ENCODE data around the gene LRRC72.
A peak's percentile ranks its signal among the peaks of the same experiment; 100 is the strongest.
"Not testable (repeated sequence)": the region's sequence is repeated elsewhere in the genome, so short reads cannot be mapped to it uniquely, and the experiment has no call there.

LRRC72 gene

DNA sequence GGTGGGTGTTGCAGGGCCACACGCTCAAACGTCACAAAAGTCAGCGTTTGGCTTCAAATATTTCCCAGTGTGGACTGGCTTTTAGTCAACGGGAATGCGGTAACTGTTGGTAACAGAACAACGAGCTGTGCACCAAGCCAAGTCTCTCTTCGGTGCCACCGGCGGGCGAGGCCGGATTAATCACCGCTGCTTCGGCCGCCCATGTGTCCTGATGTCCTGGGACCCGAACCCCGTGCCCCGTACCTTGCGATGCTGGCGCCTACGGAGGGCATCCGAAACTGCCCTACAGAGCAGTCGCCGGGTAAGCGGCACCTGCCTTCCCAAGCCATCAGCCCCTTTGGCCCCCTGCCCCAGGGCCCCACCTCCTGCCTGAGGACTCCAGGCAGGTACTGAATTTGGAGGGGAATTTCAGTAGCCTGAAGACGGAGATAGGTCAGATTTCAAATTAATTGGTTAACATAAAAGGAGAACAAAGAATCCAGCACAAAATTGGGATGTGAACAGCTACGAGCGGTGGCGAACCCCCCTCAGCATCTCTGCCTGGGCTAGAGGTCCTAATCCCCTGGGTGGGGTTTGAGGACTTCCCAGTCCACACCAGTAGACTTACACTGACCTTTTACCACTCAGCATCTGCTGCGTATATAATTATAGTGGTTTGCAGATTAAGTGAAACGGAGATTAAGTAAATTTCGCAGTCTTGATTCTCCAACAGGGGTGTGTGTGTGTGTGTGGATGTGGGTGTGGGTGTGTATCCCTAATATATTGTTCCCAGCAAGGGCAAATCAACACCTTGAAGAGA is at the start of gene LRRC72:
Gene LRRC72 (plus strand): TSS at position 84 of the 799 bp plus-strand sequence. CDS start 128 bp downstream, at position 212.
- no peak for DNase-seq

DNA sequence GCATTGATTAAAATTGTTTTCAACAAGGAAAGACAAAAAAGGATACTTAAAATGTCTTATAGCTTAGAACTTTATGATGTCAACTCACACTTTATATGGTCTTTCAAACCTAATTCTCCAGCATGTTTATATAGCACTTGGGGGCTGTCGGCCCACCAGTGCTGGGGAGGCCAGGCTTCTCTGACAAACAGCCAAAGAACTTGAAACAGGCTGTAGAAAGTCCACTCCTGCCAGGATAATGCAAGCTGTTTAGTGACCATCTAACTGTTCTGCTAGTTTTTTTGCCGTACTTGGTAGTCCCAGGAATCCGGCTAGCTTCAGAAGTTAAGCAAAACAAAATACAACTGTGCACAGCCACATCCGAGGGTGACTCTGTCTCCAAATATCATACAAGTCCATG is 47.5 kb upstream of the LRRC72 start:
- no peak for DNase-seq

DNA sequence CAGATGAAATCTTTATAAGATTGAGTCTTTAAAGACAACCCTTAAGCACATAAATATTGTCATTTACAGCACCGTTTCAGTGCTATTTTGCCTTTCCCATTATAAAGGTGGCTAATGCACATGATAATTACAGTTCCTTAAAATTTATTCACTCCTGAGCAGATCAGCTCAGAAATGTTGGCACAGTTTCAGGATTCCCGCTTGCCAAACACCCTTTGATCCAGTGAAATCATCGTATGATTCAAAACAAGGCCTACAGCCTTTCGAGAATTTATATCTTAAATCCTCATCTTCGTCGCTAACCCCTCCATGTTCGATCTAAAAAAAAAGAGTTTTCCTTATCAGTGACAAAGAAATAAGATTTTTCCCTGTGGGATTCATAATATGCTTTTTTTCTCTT is 47.0 kb upstream of the LRRC72 start:
- no peak for DNase-seq

DNA sequence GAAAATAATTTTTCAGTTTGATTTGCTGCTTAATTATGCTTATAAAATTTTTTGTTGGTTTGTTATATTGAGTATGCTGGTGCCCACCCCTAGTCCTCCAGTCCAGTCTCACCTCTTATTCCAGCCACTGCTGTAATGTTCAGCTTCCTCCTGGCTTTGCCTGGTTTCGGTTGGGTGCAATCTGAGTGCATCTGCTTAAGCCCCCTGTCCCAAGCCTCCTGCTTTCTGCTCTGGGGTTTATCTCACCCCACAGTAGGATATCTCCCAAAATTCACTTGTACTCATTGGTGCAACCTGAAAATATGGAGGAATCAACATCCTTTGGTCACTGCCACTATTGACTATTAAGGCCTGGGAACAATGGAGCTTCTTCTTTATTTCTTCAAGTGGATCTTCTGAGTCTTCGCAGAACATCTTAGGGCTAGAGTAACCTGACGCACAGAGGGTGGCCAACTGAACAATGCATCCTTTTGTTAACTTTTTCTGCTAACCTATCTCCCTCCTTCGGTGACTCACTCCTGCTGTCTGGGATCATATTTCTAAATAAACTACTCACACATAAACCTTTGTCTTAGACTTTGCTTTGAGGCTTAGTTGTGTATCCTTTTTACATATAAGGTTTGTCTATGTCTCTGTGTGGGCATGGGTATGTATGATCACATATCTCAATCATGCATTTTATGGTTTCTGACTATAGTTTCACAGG is 42.0 kb upstream of the LRRC72 start:
- peak in 1 of 2 experiments; percentile 59 for DNase-seq

DNA sequence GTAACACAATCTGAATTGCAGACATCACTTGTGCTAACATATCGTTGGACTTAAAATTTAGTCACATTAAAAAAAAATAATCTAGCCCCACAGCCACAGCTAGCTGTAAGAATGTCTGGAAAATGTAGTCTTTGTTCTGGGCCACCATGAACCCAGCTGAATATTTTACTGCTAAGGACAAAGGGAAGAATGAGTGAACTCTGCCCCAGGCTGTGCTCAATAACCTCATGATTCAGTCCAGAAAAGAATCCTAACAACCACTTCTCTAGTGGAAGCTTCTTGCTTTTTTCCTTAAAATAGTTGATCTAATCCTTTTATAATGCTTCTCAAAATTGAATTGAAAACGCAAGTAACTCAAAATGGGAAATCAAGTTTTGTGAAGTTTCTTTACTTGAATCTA is 35.5 kb upstream of the LRRC72 start:
- DNase-seq = no peak

DNA sequence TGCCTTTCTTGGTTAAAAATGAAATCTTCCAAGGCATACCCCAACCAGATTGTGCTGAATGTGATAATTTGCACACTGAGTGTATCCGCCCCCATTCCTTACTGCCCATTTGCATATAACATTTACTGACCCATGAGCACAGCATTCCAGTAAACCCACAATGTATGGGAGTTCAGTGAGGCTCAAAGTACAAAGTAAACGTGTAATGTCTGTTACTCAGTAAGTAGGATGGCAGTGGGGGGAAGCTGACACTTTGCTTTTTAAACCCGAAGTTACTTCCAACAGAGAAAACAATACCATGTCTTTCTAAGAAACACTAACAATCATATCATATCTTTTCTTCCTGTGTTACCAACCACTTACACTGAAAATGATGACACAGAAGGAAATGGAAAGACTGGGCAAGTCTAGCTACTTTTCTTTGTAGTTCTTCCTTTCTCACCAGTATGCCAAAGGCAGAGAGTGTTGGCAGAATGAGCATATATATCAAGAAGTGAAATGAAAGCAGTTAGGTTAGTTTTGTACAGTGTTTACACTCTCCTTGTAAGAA is 34.0 kb upstream of the LRRC72 start:
- DNase-seq = no peak

DNA sequence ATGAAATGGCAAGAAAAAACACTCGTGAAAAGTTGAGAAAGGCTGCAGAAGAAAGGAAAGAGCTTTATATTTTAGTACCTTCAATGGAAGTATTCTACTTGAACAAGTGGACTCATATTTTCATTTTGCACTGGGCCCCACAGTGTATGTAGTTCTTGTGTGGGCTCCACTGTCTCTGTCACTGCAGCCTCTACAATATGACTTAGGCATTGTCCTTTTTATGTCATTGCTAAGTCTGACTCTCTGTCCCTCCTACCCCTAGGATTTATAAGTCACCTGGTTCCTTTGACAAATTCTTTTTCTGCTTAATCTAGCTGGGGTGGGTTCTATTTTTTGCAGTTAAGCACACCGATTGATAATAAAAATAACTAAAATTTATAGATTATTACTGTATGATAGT is 33.4 kb upstream of the LRRC72 start:
- no peak for DNase-seq

DNA sequence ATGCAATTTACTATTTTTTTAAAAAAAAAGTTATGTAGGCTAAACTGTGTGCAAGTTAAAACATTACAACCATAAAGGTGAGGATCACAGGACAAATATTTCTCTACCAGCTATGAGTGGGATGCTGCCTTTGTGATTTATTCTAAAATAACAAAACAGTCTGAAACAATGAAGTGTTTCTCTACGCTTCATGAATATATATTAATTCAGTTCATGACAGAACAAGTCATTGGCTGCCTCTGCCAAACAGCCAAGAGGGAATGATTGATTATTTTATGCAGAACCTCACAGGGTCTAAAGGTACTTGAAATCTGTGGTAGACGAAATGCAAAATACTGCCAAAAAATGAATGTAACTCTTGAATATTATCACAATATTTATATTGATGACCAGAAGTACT is 32.1 kb upstream of the LRRC72 start:
- DNase-seq = no peak

DNA sequence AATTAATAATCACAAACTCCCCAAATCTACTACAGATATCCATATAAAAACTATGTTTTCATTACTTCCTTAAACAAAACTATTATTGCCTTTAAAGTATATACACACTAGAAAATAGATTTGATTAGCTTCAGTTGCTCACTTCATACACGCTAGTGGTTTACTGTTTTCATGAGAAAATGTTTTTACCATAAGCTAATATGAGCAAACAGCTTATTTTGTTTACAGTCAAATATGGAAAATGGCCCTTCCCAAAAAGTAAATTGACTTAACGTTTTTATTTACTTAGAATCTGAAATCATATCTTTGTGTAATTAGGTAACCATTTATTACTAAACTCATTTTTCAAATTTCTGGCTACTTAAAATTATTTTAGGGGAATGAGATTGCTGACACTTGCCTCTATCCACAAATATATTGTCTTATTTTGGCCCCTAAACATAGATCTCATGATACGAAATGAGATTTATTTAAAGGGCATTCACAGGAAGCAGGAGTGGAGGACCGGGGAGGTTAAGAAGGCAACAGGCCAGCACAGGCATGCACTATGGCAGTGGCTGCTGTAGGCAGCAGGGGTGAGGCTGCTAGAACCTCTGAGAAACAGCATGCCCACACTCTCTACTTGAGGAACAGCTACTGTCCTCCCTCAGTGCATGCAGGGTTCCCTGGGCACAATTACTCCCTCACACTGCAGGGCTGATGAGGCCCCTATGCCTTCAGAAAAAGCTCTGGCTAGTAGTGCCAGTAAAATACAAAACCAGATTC is 31.5 kb upstream of the LRRC72 start:
- no peak for DNase-seq

DNA sequence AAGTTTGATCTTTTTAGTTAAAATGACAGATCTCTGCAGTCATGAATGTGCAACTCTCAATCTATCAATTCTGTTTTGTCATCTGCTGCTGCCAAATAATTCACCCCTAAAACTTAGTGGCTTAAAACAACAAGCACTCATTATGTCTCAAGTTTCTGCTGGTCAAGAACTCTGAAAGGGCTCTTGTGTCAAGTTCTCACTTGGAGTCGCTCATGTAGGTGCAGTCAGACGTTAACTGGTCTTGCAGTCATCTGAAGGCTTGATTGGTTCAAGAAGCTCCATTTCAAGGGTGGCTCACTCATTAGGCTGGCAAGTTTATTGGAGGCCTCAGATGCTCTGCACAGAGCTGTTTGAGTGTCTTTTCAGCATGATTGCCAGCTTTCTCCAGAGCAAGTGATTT is 28.5 kb upstream of the LRRC72 start:
- no peak for DNase-seq

DNA sequence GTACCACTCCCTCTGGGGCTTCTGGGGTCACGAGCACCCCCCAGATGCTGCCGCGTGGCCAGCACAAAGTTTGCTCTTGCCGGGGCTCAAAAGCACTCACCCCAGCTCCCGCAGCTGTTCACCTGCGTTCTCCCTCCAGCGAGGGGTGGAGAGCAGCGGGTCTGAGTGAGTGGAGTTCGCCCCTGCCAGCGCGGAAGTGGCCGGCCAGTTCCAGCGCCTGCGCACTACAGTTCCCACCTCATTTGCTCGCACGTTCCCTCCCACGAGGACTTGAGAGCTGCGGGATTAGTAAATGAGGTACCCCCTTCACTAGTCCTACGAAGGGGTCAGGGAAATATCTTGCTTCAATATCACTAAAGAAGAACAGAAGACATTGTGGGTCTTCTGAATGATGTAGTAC is 24.3 kb upstream of the LRRC72 start:
- DNase-seq = no peak

DNA sequence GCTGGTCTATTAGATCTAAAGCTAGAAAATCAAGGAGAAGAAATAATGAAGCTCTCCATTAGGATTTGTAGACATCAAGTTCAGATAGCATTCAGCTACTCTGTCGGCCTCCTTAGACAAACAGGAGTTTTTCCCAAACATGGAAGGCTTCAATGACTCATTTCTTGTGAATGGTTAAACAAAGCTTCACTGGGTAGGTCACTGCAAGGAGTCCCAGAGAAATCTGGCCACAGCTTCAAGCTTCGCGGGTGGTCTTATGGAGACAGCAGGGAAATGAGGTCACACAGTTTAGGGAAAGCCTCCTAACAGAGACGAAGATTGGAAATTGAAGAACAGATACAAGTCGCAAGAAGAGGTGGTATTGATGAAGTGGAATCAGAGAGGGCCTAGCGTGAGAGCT is 22.6 kb upstream of the LRRC72 start:
- DNase-seq = no peak

DNA sequence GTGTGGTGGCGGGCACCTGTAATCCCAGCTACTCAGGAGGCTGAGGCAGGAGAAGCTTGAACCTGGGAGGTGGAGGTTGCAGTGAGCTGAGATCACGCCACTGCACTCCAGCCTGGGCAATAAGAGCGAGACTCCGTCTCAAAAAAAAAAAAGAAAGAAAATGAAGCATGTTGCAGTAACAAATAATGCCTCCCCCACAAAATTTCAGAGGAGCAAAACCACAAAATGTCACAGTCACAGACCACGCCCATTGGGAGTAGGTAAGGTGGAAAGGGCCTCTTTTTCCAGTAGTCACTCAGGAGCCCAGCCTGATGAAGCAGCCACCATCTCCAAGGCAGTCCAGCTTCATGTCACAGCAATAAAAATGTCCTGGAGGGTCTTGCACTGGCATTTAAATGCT is 20.2 kb upstream of the LRRC72 start:
- DNase-seq = not testable (repeated sequence)

DNA sequence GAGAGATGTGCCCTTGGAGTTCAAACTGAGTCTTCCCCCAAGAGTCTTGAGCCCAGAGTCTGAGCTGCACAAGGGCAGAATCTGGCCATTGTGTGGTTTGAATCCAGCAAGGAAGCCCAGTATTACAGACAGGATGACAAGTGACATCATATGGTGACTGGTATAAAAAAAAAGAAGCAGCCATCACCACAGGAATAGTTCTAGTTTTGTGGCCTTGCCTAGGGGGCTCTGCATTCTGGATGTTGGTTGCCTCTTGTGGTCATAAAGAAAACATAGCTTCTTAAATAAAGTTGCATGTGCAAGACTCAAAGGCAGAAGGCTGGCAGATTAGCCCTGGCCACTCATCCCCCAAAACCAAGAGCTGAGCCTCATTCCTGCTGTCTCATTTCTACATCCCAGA is 16.8 kb upstream of the LRRC72 start:
- peak in 1 of 2 experiments; percentile 5 for DNase-seq

DNA sequence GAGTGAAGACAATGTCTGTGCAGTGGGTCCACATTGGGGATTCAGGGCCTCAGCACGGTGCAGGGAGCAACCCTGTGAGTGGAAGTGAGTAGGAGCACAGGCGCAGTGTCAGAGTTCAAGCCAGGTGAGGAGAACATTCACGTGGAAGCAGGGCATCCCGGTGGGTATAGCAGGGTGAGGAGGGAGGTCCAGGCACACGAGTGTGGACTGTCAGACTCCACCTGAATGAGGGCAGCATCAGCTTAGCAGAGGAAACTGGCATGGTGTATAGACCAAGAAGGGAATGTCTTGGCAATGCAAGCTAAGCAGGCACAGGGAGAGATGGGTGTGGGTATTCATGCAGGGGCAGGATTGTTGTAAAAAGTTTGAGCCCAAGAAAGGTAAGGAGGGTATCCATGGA is 15.3 kb upstream of the LRRC72 start:
- no peak for DNase-seq

DNA sequence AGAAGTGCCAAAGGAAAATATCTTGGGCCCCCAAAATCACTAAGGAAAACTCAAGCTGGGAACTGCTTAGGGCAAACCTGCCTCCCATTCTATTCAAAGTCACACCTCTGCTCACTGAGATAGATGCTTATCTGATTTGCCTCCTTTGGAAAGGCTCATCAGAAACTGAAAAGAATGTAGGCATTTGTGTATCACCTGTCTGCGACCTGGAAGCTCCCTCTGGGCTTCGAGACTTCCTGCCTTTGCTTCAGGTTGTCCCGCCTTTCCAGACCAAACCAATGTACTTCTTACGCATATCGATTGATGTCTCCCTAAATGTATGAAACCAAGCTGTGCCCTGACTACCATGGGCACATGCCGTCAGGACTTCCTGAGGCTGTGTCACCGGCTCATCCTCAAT is 14.5 kb upstream of the LRRC72 start:
- DNase-seq = no peak

DNA sequence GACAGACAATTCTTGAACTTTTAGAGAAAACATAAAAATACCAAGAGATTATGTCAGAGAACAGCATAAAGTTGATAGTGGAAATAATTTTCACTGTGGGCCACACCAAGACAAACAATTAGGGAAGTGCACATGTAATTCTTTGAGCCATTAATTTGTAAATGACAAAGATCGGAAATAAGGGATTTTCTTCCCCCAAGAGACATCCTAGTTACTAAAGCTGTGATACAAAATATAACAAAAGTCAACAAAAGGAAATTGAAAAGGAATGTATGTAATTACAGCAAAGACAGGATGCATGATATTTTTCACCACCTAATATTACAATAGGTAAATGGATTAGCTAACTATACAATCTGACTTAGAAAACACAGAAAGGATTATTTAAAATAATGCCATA is 12.4 kb upstream of the LRRC72 start:
- DNase-seq = no peak

DNA sequence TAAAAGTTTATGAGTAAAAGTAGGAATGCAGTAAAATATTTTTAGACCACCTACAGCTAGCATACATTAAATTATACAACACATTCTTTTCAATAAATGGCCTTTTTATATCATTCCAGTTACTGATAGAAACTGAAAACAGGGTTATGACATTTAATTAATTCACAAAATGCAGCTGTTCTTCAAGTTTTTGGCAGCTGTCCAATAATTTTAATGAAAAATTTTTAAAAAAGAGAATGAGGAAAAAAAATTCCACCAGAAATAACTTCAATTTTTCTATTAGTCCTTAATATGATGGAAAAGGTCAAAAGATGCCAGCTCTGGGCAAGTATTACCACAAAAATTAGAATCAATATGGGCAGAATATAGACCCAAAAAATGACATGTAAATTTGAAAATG is 11.9 kb upstream of the LRRC72 start:
- DNase-seq = no peak

DNA sequence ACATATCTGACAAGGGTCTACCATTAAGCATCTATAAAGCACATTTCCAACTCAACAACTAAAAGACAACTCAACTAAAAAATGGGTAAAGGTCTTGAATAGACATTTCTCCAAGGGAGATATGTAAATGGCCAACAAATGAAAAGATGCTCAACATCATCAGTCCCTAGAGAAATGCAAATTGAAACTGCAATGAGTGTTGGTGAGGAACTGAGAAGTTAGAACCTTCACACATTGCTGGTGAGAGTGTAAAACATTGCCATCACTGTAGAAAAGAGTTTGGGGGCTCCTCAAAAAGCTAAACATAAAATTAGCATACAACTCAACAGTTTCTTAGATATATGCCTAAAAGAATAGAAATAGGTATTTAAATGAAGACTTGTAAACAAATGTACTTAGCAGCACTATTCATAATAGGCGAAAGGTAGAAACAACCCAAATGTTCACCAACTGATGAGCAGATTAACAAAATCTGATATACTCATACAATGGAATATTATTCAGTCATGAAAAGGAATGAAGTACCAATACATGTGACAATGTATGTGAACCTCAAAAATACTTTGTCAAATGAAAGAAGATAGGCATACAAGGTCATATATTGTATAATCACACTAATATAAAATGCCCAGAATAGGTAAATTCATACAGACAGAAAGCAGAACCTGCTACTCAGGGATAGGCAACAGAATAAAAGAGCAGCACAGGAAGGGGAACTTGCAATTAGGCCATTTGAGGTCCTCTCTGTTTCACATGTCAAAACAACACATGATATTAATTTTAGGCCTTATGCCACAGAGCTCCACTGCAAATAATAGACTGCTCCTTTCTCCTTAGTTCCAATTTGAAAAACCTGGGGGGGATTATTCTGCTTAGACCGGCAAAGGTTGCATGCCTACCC is 10.6 kb upstream of the LRRC72 start:
- DNase-seq = no peak

DNA sequence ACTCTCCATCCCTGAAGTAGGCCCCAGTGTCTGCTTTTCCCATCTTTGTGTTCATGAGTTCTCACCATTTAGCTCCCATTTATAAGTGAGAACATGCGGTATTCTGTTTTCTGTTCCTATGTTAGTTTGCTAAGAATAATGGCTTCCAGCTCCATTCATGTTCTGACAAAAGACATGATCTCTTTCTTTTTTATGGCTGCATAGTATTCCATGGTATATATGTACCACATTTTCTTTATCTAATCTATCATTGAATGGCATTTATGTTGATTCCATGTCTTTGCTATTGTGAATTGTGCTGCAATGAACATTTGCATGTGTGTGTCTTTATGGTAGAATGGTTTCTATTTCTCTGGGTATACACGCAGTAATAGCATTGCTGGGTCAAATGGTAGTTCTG is 6.6 kb upstream of the LRRC72 start:
- not testable (repeated sequence) for DNase-seq

DNA sequence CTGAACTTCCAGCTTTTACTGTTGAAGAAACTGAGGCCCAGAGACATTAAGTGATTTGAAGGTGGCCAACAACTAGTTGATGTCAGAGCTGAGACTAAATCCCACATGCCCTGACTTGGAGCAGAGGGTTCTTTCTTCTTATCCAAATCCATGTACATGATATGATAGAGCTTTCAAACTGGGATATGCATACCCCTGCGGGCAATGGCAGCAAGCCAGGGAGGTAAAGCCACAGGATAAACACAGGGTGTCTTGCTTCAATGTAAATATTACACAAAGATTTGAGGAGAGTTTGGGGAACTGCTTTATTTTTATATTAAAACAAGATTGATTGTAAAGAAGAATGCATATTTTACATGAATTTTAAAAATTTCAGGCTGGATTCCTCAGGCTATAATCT is 2.3 kb upstream of the LRRC72 start:
- DNase-seq = no peak

DNA sequence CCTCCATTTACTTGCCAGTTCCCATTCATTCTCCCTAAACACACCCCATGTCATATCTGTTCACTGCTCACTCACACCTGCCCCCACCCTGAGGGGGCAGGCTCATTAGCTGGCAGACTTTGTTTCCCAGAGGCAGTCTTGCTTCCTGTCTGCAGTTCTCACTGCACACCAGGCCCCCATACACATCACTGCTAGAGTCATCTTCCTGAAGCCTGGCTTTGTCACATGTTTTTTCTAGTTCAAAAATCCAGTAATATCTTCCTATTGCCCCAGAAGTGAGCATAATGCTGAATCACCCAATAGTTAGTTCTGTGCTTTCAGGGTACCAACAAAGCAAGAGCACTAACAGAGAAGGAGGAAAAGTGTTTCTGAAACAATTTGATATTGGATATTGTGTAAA is 1.9 kb downstream of the LRRC72 start:
- DNase-seq = no peak
